WTC11 (cell line): ENCODE measurements around the gene OR8U1. TPM values are rescaled to one million over a fixed set of nuclear protein-coding genes. Genes with fewer than 3 reads are reported as not detected.

Source experiments
- ATAC-seq: fragments of 200-7000 bp; cut with Tn5 transposase; 2 replicates; pipeline ENCODE4 v1.10.0; 2021; ENCODE audit warnings: mild to moderate bottlenecking, moderate library complexity
- CTCF ChIA-PET: fragments of 300-600 bp; sonication (Branson Sonifier 250); formaldehyde crosslinking; loops from one replicate; lab custom pipeline; 2021; ENCODE audit warnings: antibody characterized with exemption; lab: Charles Lee
- POLR2A ChIA-PET: fragments of 350-600 bp; sonication (Branson Sonifier 250); formaldehyde crosslinking; loops from one replicate; lab custom pipeline; 2021; ENCODE audit warnings: antibody characterized with exemption; lab: Charles Lee
- DNase-seq: peaks from one replicate; pipeline ENCODE4 v3.0.0; 2021; ENCODE audit warnings: low spot score
- H3K27ac Mint-ChIP-seq: 2 replicates; pipeline ENCODE4 v1.8.0; 2021; ENCODE audit warnings: mixed read lengths
- H3K27me3 Mint-ChIP-seq: 2 replicates; pipeline ENCODE4 v1.8.0; 2021; ENCODE audit warnings: low read depth, mild to moderate bottlenecking, moderate library complexity, mixed read lengths
- H3K36me3 Mint-ChIP-seq: 2 replicates; pipeline ENCODE4 v1.8.0; 2021; ENCODE audit warnings: mixed read lengths
- H3K4me1 Mint-ChIP-seq: 2 replicates; pipeline ENCODE4 v1.8.0; 2022; ENCODE audit warnings: mixed read lengths
- H3K4me3 Mint-ChIP-seq: 2 replicates; pipeline ENCODE4 v1.8.0; 2021; ENCODE audit warnings: mild to moderate bottlenecking, moderate library complexity, mixed read lengths
- H3K9me3 Mint-ChIP-seq: 2 replicates; pipeline ENCODE4 v1.8.0; 2021; ENCODE audit warnings: mixed read lengths
- CDX4 ChIP-seq: fragments of 250-450 bp; sonication (Bioruptor Pico); IDR thresholded peaks from 2 replicates; pipeline ENCODE4 v1.9.0; 2021; ENCODE audit warnings: moderate library complexity, mild to moderate bottlenecking, inconsistent platforms, borderline replicate concordance
- CREB1 ChIP-seq: sonication (generic); formaldehyde crosslinking; IDR thresholded peaks from 2 replicates; pipeline ENCODE4 v1.8.0; 2023; ENCODE audit warnings: mild to moderate bottlenecking, missing genetic modification reagents
- CREM ChIP-seq: sonication (generic); formaldehyde crosslinking; IDR thresholded peaks from 2 replicates; pipeline ENCODE4 v1.8.1; 2022; ENCODE audit warnings: mild to moderate bottlenecking, missing genetic modification reagents, moderate library complexity
- E2F4 ChIP-seq: sonication (generic); formaldehyde crosslinking; IDR thresholded peaks from 2 replicates; pipeline ENCODE4 v1.8.1; 2022; ENCODE audit warnings: low read depth, mild to moderate bottlenecking, moderate library complexity, missing genetic modification reagents, borderline replicate concordance
- E2F5 ChIP-seq: sonication (generic); formaldehyde crosslinking; IDR thresholded peaks from 2 replicates; pipeline ENCODE4 v1.8.1; 2022; ENCODE audit warnings: mild to moderate bottlenecking, moderate library complexity, missing genetic modification reagents
- FOXJ3 ChIP-seq: sonication (generic); formaldehyde crosslinking; IDR thresholded peaks from 2 replicates; pipeline ENCODE4 v1.9.0; 2021; ENCODE audit warnings: missing genetic modification reagents, mild to moderate bottlenecking, borderline replicate concordance
- FOXK1 ChIP-seq: sonication (generic); formaldehyde crosslinking; IDR thresholded peaks from 2 replicates; pipeline ENCODE4 v1.8.0; 2022; ENCODE audit warnings: mild to moderate bottlenecking, moderate library complexity, missing genetic modification reagents
- HMGXB4 ChIP-seq: sonication (generic); formaldehyde crosslinking; IDR thresholded peaks from 2 replicates; pipeline ENCODE4 v1.8.1; 2023; ENCODE audit warnings: mild to moderate bottlenecking, moderate library complexity, missing genetic modification reagents
- JAZF1 ChIP-seq: fragments of 250-450 bp; sonication (Bioruptor Pico); IDR thresholded peaks from 2 replicates; pipeline ENCODE4 v1.9.0; 2021; ENCODE audit warnings: moderate library complexity, mild to moderate bottlenecking, inconsistent platforms
- MAX ChIP-seq: sonication (generic); formaldehyde crosslinking; IDR thresholded peaks from 2 replicates; pipeline ENCODE4 v1.8.0; 2022; ENCODE audit warnings: mild to moderate bottlenecking, missing genetic modification reagents
- NR3C1 ChIP-seq: sonication (generic); formaldehyde crosslinking; conservative IDR thresholded peaks from 2 replicates; pipeline ENCODE4 v1.8.1; 2023; ENCODE audit warnings: low read depth, mild to moderate bottlenecking, missing genetic modification reagents
- TEAD1 ChIP-seq: sonication (generic); formaldehyde crosslinking; IDR thresholded peaks from 2 replicates; pipeline ENCODE4 v1.8.0; 2022; ENCODE audit warnings: mild to moderate bottlenecking, missing genetic modification reagents
- USF1 ChIP-seq: sonication (generic); formaldehyde crosslinking; IDR thresholded peaks from 2 replicates; pipeline ENCODE4 v1.8.0; 2022; ENCODE audit warnings: mild to moderate bottlenecking, missing genetic modification reagents
- USF2 ChIP-seq: sonication (generic); formaldehyde crosslinking; IDR thresholded peaks from 2 replicates; pipeline ENCODE4 v1.8.1; 2023; ENCODE audit warnings: mild to moderate bottlenecking, missing genetic modification reagents, moderate library complexity
- ZBTB21 ChIP-seq: sonication (generic); formaldehyde crosslinking; IDR thresholded peaks from 2 replicates; pipeline ENCODE4 v1.8.1; 2023; ENCODE audit warnings: mild to moderate bottlenecking, missing genetic modification reagents, borderline replicate concordance
- ZNF138 ChIP-seq: sonication (generic); formaldehyde crosslinking; conservative IDR thresholded peaks from 2 replicates; pipeline ENCODE4 v1.8.1; 2022; ENCODE audit warnings: mild to moderate bottlenecking, moderate library complexity, missing genetic modification reagents
- ZNF219 ChIP-seq: sonication (generic); formaldehyde crosslinking; IDR thresholded peaks from 2 replicates; pipeline ENCODE4 v1.8.0; 2023; ENCODE audit warnings: missing genetic modification reagents, mild to moderate bottlenecking, borderline replicate concordance
- ZNF232 ChIP-seq: sonication (generic); formaldehyde crosslinking; IDR thresholded peaks from 2 replicates; pipeline ENCODE4 v1.8.0; 2022; ENCODE audit warnings: mild to moderate bottlenecking, missing genetic modification reagents
- ZNF263 ChIP-seq: sonication (generic); formaldehyde crosslinking; IDR thresholded peaks from 2 replicates; pipeline ENCODE4 v1.8.1; 2022; ENCODE audit warnings: low read depth, mild to moderate bottlenecking, moderate library complexity, missing genetic modification reagents
- ZNF281 ChIP-seq: sonication (generic); formaldehyde crosslinking; IDR thresholded peaks from 2 replicates; pipeline ENCODE4 v1.8.0; 2023; ENCODE audit warnings: mild to moderate bottlenecking, missing genetic modification reagents
- ZNF423 ChIP-seq: fragments of 250-450 bp; sonication (Bioruptor Pico); IDR thresholded peaks from 2 replicates; pipeline ENCODE4 v2.1.2; 2022; ENCODE audit warnings: mild to moderate bottlenecking, moderate library complexity
- ZSCAN18 ChIP-seq: fragments of 250-450 bp; sonication (Bioruptor Pico); IDR thresholded peaks from 2 replicates; pipeline ENCODE4 v2.1.2; 2022; ENCODE audit warnings: mild to moderate bottlenecking, moderate library complexity
- total RNA-seq: library from RNA; stranded (reverse); gene quantifications from 3 replicates; pipeline ENCODE4 v1.2.3, GENCODE V29; 2021

OR8U1 gene
- total RNA-seq, 1 experiment from 2014 or later, result not detected

- Mint-ChIP-seq H3K9me3 (peaks cover 40% of the 10 kb centered on the region), H3K4me1 (no peaks in the 10 kb centered on the region), H3K27ac (no peak overlapping the region), H3K4me3 (no peak overlapping the region)
- CTCF ChIA-PET, result no interaction called here
- DNase-seq, result no peak
- no peak for TF ChIP-seq CREM (CRISPR knock-in tag)
- TF ChIP-seq ZNF423 (CRISPR knock-in tag), result no peak
- no peak for TF ChIP-seq FOXJ3 (CRISPR knock-in tag)
- TF ChIP-seq ZNF219, result no peak
- TF ChIP-seq ZBTB21 (CRISPR knock-in tag), result no peak
- no peak for TF ChIP-seq ZNF263 (CRISPR knock-in tag)
- TF ChIP-seq JAZF1 (CRISPR knock-in tag), result no peak
- no peak for TF ChIP-seq NR3C1 (CRISPR knock-in tag)
- no peak for TF ChIP-seq ZSCAN18 (CRISPR knock-in tag)
- TF ChIP-seq ZNF232 (CRISPR knock-in tag), result no peak
- no peak for TF ChIP-seq HMGXB4 (CRISPR knock-in tag)
- TF ChIP-seq E2F5 (CRISPR knock-in tag), result no peak
- no peak for TF ChIP-seq CDX4 (CRISPR knock-in tag)
- no peak for TF ChIP-seq FOXK1
- TF ChIP-seq ZNF281, result no peak
- TF ChIP-seq, all 79 proteins: peak for 0
- POLR2A ChIA-PET, result no interaction called here
- no peaks in the 10 kb centered on the region; the same call in 1 of the 2 replicates for H3K36me3 Mint-ChIP-seq
- no peak for ATAC-seq
- H3K27me3 Mint-ChIP-seq, result no peaks in the 10 kb centered on the region
Measured at GRCh38 chr11:56410801-56411200, 35.4 kb downstream of the OR8U1 start.

- ATAC-seq, result no peak
- H3K4me1 Mint-ChIP-seq, result no peaks in the 10 kb centered on the region
- H3K4me3 Mint-ChIP-seq, result no peak within 1 kb of the TSS
- H3K27ac Mint-ChIP-seq, result no peak within 1 kb of the TSS
- no peak for TF ChIP-seq JAZF1 (CRISPR knock-in tag)
- no peak for TF ChIP-seq USF1 (CRISPR knock-in tag)
- TF ChIP-seq TEAD1, result no peak
- TF ChIP-seq E2F4 (CRISPR knock-in tag), result no peak
- no peak for TF ChIP-seq MAX (CRISPR knock-in tag)
- no peak for TF ChIP-seq USF2
- TF ChIP-seq ZNF138, result no peak
- no peak for TF ChIP-seq CREB1 (CRISPR knock-in tag)
- no peaks in the 10 kb centered on the region for H3K27me3 Mint-ChIP-seq
- CTCF ChIA-PET, result no interaction called here
- POLR2A ChIA-PET, result no interaction called here
- H3K36me3 Mint-ChIP-seq, result no peaks in the 10 kb centered on the region; the same call in 1 of the 2 replicates
- DNase-seq, result no peak
- peaks cover 33% of the 10 kb centered on the region for H3K9me3 Mint-ChIP-seq
Measured at GRCh38 chr11:56412396-56412795, 37.0 kb downstream of the OR8U1 start, which contains the start of gene OR5AL1. Gene OR5AL1, plus strand, starts transcription at chr11:56412696.
